ENCODE data around the gene KIF5B. TPM values are rescaled to one million over a fixed set of nuclear protein-coding genes. Genes with fewer than 3 reads are reported as not detected.

Gene KIF5B
- total RNA-seq, 1 experiment from 2014 or later, result 70.5 TPM

DNA sequence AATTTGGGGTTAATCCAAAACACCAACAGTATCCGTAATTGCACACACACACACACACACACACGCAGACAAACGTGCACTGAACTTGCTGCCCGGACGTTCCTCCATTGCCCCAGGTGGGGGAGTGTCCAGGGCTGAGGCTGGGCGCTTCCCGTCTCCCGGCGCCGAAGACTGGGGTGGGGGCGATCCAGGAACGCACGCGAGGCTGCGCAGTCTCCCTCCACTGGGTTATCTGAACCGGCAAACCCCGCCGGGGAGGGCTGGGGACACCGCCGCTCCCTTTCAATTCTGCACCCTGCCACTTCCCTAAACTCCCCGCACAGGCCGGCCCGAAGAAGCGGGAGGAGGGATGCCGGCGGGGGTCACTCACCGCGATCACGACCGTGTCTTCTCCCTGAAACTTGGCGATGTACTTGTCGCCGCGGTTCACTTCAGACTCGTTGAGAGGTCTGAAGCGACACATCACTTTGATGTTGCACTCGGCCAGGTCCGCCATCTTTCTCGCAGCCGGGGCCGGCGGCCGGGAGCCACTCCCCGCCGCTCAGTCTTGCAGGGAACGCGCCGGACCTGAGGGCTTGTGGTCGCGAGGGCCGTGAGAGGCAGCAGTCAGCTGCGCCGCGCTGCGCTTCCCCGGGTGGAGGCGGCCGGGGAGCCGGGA lies 618 bp downstream of the KIF5B start:
- peaks cover 40 to 47% of the 10 kb centered on the region in 2 experiments for H3K4me1 Mint-ChIP-seq
- no peaks in the 10 kb centered on the region for H3K9me3 Mint-ChIP-seq
- H3K23ac ChIP-seq (ENCODE audit: insufficient read length, low read depth, low read length), result no peak overlapping the region
- H3K27me3 Mint-ChIP-seq (ENCODE audit: low read depth), result peaks cover 2% of the 10 kb centered on the region
- H3K4me1 ChIP-seq (ENCODE audit: insufficient read depth, low read length), result peaks cover 4% of the 10 kb centered on the region; the same call in 1 of the 2 replicates
- H4K91ac ChIP-seq (ENCODE audit: insufficient read length, low read depth, low read length), result no peak overlapping the region
- peak overlapping the region; percentile 23 for H4K5ac ChIP-seq (ENCODE audit: insufficient read length, low read depth, low read length)
- peaks cover 36% of the 10 kb centered on the region for H3K79me2 ChIP-seq (ENCODE audit: insufficient read depth, low read length)
- no peak overlapping the region for H2AFZ ChIP-seq (ENCODE audit: low read length)
- peaks cover 3 to 8% (median 8%) of the 10 kb centered on the region in 3 experiments; a peak in 4 of 7 replicates for H3K36me3 Mint-ChIP-seq (ENCODE audit: insufficient read depth in 1 of 3, low read depth in 3 of 3)
- peak overlapping the region; percentile 70 for H2BK120ac ChIP-seq (ENCODE audit: low read depth, low read length, poor library complexity, severe bottlenecking)
- no peaks in the 10 kb centered on the region for H3K27me3 ChIP-seq (ENCODE audit: insufficient read depth, low read length)
- H3K27ac Mint-ChIP-seq, result peak overlapping the region; percentile 92 to 98 (median 97)
- H3K23me2 ChIP-seq (ENCODE audit: insufficient read length, low read depth, low read length, poor library complexity, severe bottlenecking), result peaks cover 9% of the 10 kb centered on the region
- no peak overlapping the region for H2BK12ac ChIP-seq (ENCODE audit: insufficient read length, low read depth, low read length)
- no peak overlapping the region for H2BK20ac ChIP-seq (ENCODE audit: low read depth, low read length, poor library complexity, severe bottlenecking)
- H4K20me1 ChIP-seq (ENCODE audit: control insufficient read depth, insufficient read depth, insufficient read length), result no peaks in the 10 kb centered on the region
- no peak overlapping the region for H3K56ac ChIP-seq (ENCODE audit: insufficient read length, low read depth, low read length)
- H2BK5ac ChIP-seq (ENCODE audit: insufficient read length, low read length), result peak overlapping the region; percentile 30
- no peak overlapping the region for H3K27ac ChIP-seq (ENCODE audit: insufficient read length, low read depth, low read length)
- no peaks in the 10 kb centered on the region for H3K9me3 ChIP-seq (ENCODE audit: control insufficient read depth, low read depth, low read length)
- peak overlapping the region; percentile 27 for H4K8ac ChIP-seq (replicated peaks; ENCODE audit: insufficient read length, low read depth, low read length)
- TF ChIP-seq, protein P1, sequence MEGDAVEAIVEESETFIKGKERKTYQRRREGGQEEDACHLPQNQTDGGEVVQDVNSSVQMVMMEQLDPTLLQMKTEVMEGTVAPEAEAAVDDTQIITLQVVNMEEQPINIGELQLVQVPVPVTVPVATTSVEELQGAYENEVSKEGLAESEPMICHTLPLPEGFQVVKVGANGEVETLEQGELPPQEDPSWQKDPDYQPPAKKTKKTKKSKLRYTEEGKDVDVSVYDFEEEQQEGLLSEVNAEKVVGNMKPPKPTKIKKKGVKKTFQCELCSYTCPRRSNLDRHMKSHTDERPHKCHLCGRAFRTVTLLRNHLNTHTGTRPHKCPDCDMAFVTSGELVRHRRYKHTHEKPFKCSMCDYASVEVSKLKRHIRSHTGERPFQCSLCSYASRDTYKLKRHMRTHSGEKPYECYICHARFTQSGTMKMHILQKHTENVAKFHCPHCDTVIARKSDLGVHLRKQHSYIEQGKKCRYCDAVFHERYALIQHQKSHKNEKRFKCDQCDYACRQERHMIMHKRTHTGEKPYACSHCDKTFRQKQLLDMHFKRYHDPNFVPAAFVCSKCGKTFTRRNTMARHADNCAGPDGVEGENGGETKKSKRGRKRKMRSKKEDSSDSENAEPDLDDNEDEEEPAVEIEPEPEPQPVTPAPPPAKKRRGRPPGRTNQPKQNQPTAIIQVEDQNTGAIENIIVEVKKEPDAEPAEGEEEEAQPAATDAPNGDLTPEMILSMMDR (conservative IDR thresholded peaks at IDR 0.05), result no peak; the same call in 2 of the 3 replicates
- H3K14ac ChIP-seq (ENCODE audit: insufficient read depth, low read length), result peak overlapping the region; percentile 99
- peak overlapping the region; percentile 98 to 99 for H3K4me3 Mint-ChIP-seq
- H3K4me2 ChIP-seq (ENCODE audit: insufficient read depth, insufficient read length, low read length), result peak overlapping the region; percentile 41
- no CpG with 5 or more reads among the region's 59 CpGs for WGBS (ENCODE audit: extremely low coverage, insufficient read length, low lambda C conversion rate)
- no peaks in the 10 kb centered on the region for H3K79me1 ChIP-seq (ENCODE audit: insufficient read depth, low read depth, low read length, poor library complexity, severe bottlenecking)
- H3T11ph ChIP-seq (ENCODE audit: low read length), result no peak overlapping the region
- H3K18ac ChIP-seq (ENCODE audit: insufficient read length, low read depth, low read length), result peak overlapping the region; percentile 98
- peak overlapping the region; percentile 92 for H3K9ac ChIP-seq (ENCODE audit: extremely low read depth, insufficient read length, low read length)
- H2BK15ac ChIP-seq (ENCODE audit: low read depth, low read length), result no peak overlapping the region
- no peak overlapping the region for H3K4ac ChIP-seq (ENCODE audit: low read depth, low read length)
- H2AK5ac ChIP-seq (ENCODE audit: insufficient read length, low read length), result no peak overlapping the region
- DNase-seq, result peak; percentile 50

Data from H9 (cell line).